CD4-positive, alpha-beta T cell treated with Interleukin-21 for 1 hour (primary cell): ENCODE measurements around the gene SERPINA4.

ENCODE experiments used
- DNase-seq: peaks from one replicate; pipeline ENCODE4 v3.0.0-alpha.2; 2020

SERPINA4 gene

GRCh38 chr14:94617988-94618822 is 57.0 kb downstream of the SERPINA4 start:
- no peak for DNase-seq

GRCh38 chr14:94619297-94619696 is 58.1 kb downstream of the SERPINA4 start:
- no peak for DNase-seq
